ENCODE data around the gene DYNC2I2. TPM values are rescaled to one million over a fixed set of nuclear protein-coding genes. Genes with fewer than 3 reads are reported as not detected.

Gene DYNC2I2
- total and polyA plus RNA-seq, 2 experiments from 2014 or later: 48.7 to 78.3 TPM

- TF ChIP-seq ZNF462 (CRISPR knock-in tag; IDR thresholded peaks at IDR 0.05): no peak
These were observed 27.3 kb upstream of the DYNC2I2 start (continued) for GRCh38 chr9:128684065-128684324.

- H3F3A ChIP-seq (replicated peaks; ENCODE audit: low read depth): peaks cover 46% of the 10 kb centered on the region
- no peaks in the 10 kb centered on the region; the same call in 1 of the 2 replicates for H3K36me3 ChIP-seq (ENCODE audit: insufficient read depth)
- H3K4me3 ChIP-seq: peak overlapping the region; percentile 93
- Mint-ChIP-seq H3K9me3 (peaks cover 13% of the 10 kb centered on the region), H3K4me3 (peak overlapping the region; percentile 100), H3K36me3 (ENCODE audit: low read depth) (peaks cover 60% of the 10 kb centered on the region), H3K4me1 (peaks cover 37% of the 10 kb centered on the region), H3K27ac (peak overlapping the region; percentile 100), H3K27me3 (ENCODE audit: insufficient read depth, low read depth, poor library complexity) (peaks cover 31% of the 10 kb centered on the region)
- H2AFZ ChIP-seq: no peak overlapping the region
- H3K4me2 ChIP-seq: peak overlapping the region; percentile 99
- ATAC-seq: peak; percentile 74
- H3K79me2 ChIP-seq (replicated peaks; ENCODE audit: insufficient read depth): peaks cover 49% of the 10 kb centered on the region
- H3K4me1 ChIP-seq (ENCODE audit: insufficient read depth): peaks cover 39% of the 10 kb centered on the region
- no peaks in the 10 kb centered on the region for H3K9me2 ChIP-seq (ENCODE audit: insufficient read depth)
- peak overlapping the region; percentile 100 for H3K27ac ChIP-seq (ENCODE audit: low read depth)
- DNase-seq (ENCODE audit: low spot score): peak; percentile 97
- H3K27me3 ChIP-seq (ENCODE audit: insufficient read depth): no peaks in the 10 kb centered on the region
- peaks cover 34% of the 10 kb centered on the region for H4K20me1 ChIP-seq (replicated peaks; ENCODE audit: insufficient read depth)
- no peak for TF ChIP-seq CTCF (conservative IDR thresholded peaks at IDR 0.05; ENCODE audit: low read depth in 2 of 2)
- TF ChIP-seq ETS1 (IDR thresholded peaks at IDR 0.05): peak; percentile 52; the same call in 1 of the 2 replicates
- TF ChIP-seq POLR2AphosphoS5 (IDR thresholded peaks at IDR 0.05; ENCODE audit: low read depth): peak; percentile 99
- peak; percentile 44 for TF ChIP-seq JUNB (IDR thresholded peaks at IDR 0.05; ENCODE audit: unreplicated experiment)
- no peak for TF ChIP-seq ZNF114 (CRISPR knock-in tag; IDR thresholded peaks at IDR 0.05)
- TF ChIP-seq STAT1 (IDR thresholded peaks at IDR 0.05; ENCODE audit: unreplicated experiment): no peak
- peak; percentile 59; the same call in 1 of the 2 replicates for TF ChIP-seq NANOG (IDR thresholded peaks at IDR 0.05; ENCODE audit: borderline replicate concordance)
- TF ChIP-seq ZNF331 (CRISPR knock-in tag; IDR thresholded peaks at IDR 0.05; ENCODE audit: low read depth): no peak
- no peak for TF ChIP-seq CREB1 (CRISPR knock-in tag; IDR thresholded peaks at IDR 0.05; ENCODE audit: low read depth)
These were observed 26.9 kb upstream of the DYNC2I2 start for GRCh38 chr9:128683340-128684064.
